T-helper 1 cell (primary cell): ENCODE results near the gene ATOX1.

ENCODE experiments used
- DNase-seq, 5 donors: peaks; one replicate each; pipeline ENCODE4 v3.0.0-alpha.2; 2012 to 2020

ATOX1 gene

DNA sequence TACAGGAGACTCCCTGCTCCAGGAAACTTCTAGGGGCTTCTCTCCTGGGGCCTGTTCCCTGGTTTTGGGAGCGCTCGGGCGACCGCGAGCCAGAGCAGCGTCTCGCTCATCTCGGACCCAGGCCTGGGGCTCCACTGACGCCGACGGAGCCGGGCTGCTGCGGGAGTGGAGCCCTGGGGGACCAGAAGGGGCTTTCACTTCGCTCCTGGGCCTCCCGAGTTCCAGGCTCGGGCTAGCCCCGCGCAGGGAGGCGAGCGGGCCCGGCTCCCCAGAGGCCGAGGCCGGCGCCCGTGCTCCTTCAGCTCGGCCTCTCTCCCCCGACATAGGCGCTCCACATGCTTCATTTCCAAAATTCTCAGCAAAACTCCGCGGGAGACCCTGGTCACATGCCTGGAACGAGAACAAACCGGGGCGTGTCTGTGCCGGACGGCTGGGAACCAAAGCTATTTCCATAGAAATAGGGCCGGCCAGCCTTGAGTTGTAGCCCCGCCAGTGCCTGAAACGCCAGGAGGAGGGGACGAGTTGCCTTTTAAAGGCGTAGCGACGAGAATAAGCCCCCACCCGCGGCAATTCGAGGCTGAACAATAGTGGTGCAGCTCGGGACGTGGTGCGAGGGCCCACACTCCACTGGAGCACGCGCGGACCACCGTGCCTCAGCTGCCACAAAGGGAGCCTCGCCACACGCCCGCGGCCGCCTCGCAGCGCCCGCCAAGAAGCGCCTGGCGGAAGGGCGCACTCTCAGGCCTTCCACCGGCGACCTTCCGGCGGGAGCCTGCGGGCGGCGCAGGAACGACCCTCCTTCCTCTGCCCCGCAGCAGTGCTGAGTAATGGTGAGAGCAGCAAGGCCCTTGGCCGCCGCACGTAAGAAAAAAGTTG, 12.2 kb upstream of the ATOX1 start:
- peak in 2 of 5 donors; percentile 8 to 49 for DNase-seq

- no peak for DNase-seq
Observed at GRCh38 chr5:151766975-151767374, 8.5 kb upstream of the ATOX1 start.

- DNase-seq: no peak
Observed at GRCh38 chr5:151764801-151765200, 6.4 kb upstream of the ATOX1 start.

- DNase-seq: no peak
Observed at GRCh38 chr5:151758141-151758429, 346 bp downstream of the ATOX1 start.

DNA sequence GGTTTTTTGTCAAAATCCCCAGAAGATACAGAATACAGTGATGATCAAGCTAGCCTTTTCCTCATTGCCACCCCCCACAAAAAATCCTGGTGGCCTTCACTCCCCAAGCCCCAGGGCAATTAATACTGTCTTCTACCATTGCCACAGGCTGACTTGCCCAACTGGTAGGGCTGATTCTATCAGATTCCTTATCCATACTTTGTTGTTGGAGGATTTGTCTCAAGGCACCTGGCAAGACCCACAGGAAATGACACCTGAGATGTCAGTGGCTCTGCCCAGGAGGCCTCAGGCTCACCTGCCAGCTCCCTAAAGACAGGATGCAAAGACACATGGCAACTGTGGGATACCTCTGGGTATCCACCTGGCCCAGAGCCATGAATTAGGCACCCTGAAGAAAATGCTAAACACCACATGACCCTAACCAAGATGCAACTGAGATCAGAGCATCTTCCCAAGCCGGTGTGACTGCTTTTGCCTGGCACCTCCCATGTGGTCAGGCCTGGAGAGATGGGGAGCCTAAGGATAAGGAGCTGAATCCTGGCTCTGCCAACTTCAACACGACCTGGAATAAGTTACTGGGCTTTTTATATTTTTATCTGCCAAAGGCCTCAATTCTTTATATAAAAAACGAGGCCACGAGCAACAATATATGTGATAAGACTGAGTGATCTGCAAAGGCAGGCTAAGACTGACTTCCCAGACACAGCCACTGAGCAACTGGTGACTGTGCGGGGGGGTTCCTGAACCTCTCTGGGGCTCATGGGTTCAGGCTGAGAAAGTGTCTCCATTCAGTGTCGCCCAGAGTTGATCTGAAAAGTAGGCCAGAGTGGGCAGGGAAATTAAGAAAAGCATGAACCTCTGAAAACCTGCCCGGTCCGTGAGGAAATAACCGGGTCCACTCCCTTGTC, 944 bp downstream of the ATOX1 start:
- DNase-seq: peak in 1 of 5 donors; percentile 13

DNA sequence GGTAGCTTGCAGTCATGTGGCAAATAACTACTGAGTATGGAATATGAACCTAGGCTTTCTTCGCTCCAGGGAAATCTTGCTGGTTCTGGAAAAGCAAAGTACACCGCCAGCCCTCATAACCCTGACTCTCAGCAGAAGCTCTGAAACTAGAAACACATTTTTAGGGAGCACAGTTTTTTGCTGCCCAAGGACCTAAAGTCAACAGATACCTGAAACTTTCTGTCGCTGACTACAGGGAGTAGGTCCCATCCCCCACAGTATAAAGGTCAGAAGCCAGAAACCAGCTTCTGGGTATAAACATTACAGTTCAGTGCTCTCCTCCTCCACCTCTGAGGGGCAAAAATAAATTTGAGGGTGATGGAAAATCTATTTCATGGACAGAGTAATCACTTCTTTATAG, 3.0 kb downstream of the ATOX1 start:
- no peak for DNase-seq

DNA sequence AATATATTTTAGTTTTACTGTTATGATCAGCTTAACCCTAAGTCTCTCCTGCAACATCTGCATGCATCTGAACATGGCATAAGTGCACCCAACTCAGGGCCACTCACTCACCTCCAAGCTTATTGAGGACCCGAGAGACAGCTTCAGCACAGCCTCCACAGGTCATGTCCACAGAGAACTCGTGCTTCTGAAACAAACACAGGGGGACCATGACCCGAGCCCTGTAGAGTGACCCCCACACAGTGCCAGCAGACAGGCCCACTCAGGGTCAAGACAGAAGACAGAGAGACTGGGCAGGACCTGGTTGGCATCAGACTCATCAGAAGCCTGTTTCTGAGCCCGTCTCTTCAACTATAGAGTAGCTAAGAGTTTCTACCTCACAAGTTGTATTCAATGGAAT, 6.8 kb downstream of the ATOX1 start:
- no peak for DNase-seq

GRCh38 chr5:151751091-151751490, 7.3 kb downstream of the ATOX1 start:
- DNase-seq: no peak

DNA sequence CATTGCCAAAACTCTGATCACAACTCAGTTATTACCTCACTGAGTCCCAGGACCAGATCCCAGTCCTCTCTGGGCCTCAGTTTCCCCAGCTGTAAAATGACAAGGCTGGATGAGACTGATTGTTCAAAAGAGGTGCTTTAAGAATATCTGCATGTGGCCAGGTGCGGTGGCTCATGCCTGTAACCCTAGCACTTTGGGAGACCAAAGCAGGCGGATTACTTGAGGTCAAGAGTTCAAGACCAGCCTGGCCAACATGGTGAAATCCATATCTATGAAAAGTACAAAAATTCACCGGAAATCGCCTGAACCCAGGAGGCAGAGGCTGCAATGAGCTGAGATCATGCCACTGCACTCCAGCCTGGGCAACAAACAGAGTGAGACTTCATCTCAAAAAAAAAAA, 8.3 kb downstream of the ATOX1 start:
- no peak for DNase-seq

DNA sequence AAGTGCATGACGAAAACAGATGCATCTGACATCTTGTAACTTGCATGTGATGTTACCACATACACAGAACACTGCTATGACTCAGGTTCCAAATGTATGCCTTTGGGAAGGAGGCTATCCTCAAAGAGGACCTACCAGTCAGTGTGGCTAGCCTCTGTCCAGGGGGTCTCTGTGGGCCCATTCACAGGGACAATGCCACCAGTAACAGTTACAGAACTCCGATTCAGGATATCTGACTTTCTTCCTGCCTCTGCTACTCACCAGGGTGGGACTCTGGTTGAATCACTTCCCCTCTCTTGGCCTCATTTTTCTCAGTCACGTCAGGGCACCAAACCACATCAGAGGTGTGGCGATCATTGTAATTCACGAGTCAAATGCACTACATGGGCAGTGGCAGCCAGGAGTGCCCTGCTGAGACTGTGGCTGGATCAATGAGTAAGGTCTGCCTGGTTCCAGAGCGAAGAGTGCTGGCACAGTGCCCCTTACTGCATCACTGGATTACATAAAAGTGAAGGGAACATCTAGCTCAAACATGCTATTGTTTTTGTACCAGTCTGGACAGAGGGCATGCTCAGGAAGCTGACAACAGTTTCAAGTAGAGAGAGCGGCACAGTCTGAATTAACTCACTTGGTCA, 13.2 kb downstream of the ATOX1 start:
- DNase-seq: peak in 1 of 5 donors; percentile 78

DNA sequence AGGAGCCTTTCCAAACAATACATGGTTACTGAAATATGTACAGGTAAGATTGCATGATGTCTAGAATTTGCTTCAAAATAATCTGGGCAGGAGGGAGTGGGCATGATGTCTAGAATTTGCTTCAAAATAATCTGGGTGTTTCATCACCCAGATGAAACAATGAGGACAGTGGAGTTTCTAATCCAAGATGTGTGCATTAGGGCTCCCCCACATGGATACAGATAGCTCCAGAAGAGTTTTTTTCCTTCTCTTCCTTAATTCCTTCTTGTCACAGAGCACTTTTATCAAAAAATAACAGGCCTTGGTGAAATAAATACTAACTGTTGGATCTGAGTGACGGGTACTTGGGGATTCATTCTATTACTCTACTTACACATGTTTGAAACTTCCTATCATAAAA, 14.9 kb downstream of the ATOX1 start:
- DNase-seq: no peak

GRCh38 chr5:151742870-151743294, 15.5 kb downstream of the ATOX1 start:
- no peak for DNase-seq

DNA sequence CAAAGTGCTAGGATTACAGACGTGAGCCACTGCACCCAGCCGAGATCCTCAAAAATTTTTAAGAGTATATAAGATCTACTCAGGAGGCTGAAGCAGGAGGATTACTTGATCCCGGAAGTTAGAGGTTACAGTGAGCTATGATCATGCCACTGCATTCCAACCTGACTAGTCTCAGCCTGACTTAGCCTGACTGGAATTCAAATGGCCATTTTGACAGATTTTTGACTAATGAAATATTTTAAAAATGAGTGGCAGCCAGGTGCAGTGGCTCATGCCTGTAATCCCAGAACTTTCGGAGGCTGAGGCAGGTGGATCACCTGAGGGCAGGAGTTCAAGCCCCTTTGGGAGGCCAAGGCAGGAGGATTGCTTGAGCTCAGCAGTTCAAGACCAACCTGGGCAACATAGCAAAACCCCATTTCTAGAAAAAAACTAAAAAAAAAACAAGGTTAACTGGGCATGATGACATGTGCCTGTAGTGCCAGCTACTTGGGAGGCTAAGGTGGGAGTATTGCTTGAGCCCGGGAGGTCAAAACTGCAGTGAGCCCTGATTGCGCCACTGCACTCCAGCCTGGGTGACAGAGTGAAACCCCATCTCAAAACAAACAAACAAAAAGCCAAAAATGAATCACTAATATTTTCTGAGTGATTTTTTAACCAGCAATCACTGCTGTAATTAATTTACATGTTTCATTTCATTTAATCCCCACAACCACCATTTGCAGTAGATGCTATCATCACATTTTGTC, 16.6 kb downstream of the ATOX1 start:
- DNase-seq: no peak

DNA sequence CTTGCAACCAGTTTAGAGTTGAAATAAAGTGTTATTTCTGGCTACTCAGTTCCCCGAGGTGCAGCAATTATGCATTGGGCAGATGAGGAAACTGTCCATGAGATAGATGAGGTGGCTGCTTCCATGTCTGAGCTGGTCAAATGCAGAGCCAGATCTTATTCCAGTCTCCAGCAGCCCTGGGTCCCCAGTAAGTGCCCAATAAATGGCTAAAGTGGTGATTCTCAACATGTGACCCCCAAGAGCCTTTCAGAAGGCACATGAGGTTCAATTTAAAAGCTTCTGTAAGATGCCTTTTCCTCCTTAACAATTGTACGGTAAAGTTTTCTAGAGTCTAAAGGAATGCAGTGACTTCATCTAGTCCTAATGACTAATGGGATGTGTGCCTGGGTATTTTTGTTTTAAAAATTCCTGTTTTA, 17.5 kb downstream of the ATOX1 start:
- no peak for DNase-seq

DNA sequence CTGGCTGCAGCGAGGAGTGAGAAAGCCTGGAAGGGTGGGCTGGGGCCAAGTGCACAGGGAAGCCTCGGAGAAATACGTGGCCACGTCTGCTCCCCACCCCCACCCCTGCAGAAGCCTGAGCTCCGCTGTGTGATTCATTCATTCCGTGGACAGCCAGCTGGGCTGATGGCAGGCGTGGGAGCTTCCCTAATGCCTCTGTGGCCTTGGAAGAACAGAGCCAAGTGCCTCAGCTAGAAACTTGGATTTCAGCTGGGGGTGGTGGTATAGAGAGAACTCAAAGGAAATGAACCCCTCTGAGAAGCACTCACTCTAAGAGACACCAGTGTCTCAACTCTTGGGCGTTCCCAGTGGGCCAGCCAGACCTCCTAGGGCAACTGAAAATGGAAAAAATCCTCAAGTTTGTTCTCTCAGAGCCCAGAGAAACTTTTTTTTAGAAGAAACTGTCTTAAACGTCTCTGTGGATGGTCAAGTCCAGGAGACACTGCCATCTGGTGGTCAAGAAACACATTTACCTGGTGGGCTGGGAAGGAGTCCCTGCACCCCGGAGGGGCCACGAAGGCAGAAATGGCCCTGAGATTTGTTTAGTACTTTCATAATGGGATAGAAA, 18.0 kb downstream of the ATOX1 start:
- peak in 4 of 5 donors; percentile 8 to 56 (median 28) for DNase-seq

- no peak for DNase-seq
Observed at GRCh38 chr5:151739939-151740335, 18.5 kb downstream of the ATOX1 start.

- DNase-seq: no peak
Observed at GRCh38 chr5:151739395-151739794, 19.0 kb downstream of the ATOX1 start.

- DNase-seq: no peak
Observed at GRCh38 chr5:151738125-151738848, 20.1 kb downstream of the ATOX1 start.

GRCh38 chr5:151737431-151737830, 21.0 kb downstream of the ATOX1 start:
- DNase-seq: no peak

DNA sequence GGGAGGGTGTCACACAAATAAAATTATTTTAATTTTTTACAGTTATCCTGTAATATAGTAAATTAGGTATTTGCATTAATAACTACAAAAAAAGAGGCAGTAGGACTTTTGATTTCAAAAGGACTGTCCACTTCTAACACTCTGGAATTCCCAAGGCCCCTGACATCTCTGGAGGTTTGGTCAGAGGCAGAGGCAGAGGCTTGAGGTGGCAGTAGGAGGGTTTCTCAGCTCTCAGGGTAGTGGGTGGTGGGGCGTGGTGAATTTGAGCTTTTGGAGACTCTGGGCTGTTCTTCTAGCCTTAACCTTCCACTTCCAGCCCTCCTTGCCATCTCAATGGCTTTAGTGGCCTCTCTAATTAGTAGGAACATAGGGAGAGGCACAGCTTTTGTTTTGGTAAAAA, 22.8 kb downstream of the ATOX1 start:
- DNase-seq: no peak

- DNase-seq: no peak
Observed at GRCh38 chr5:151734064-151734408, 24.4 kb downstream of the ATOX1 start.
